H1 (cell line): ENCODE results near the gene SEL1L3. TPM values are rescaled to one million over a fixed set of nuclear protein-coding genes. Genes with fewer than 3 reads are reported as not detected.

Source experiments
- CTCF ChIA-PET: fragments of 300-600 bp; sonication (Branson Sonifier 250); formaldehyde crosslinking; loops from one replicate; lab custom pipeline; 2021; ENCODE audit not compliant: partially characterized antibody; lab: Charles Lee
- POLR2A ChIA-PET: fragments of 300-600 bp; sonication (Branson Sonifier 250); formaldehyde crosslinking; loops from one replicate; lab custom pipeline; 2021; ENCODE audit warnings: inconsistent platforms; ENCODE audit not compliant: partially characterized antibody; lab: Charles Lee
- DNase-seq, 2 experiments: peaks; one replicate each; pipeline versions ENCODE4 v3.0.0 to v3.0.0-alpha.2; 2010 to 2022; ENCODE audit warnings: low spot score in 2 of 2, low read depth in 1 of 2, mixed read lengths in 1 of 2
- FAIRE-seq: peaks from 2 replicates; lab custom pipeline; 2011; peaks lifted over from hg19 to GRCh38; lab: Jason Lieb, UNC
- H2AFZ ChIP-seq: 2 replicates; pipeline ENCODE4 v1.8.1; 2012; ENCODE audit warnings: low read length, inconsistent platforms
- H2AK5ac ChIP-seq: 2 replicates; pipeline ENCODE4 v1.6.1; 2013; ENCODE audit warnings: low read depth, low read length
- H2BK120ac ChIP-seq: replicated peaks from 2 replicates; pipeline ENCODE3; 2013; ENCODE audit warnings: low read depth, low read length, inconsistent platforms
- H2BK12ac ChIP-seq: 2 replicates; pipeline ENCODE4 v1.6.1; 2013; ENCODE audit warnings: low read depth, low read length
- H2BK15ac ChIP-seq: 2 replicates; pipeline ENCODE4 v1.6.1; 2013; ENCODE audit warnings: low read length
- H2BK20ac ChIP-seq: 2 replicates; pipeline ENCODE4 v1.6.1; 2013; ENCODE audit warnings: low read length
- H2BK5ac ChIP-seq: 2 replicates; pipeline ENCODE4 v1.6.1; 2013; ENCODE audit warnings: low read depth, low read length
- H3K14ac ChIP-seq: 2 replicates; pipeline ENCODE4 v1.6.1; 2013; ENCODE audit warnings: inconsistent platforms; ENCODE audit not compliant: insufficient read length
- H3K18ac ChIP-seq: 2 replicates; pipeline ENCODE4 v1.6.1; 2013; ENCODE audit warnings: low read length; ENCODE audit errors: extremely low read depth
- H3K23ac ChIP-seq: 2 replicates; pipeline ENCODE4 v1.6.1; 2013; ENCODE audit warnings: inconsistent platforms; ENCODE audit not compliant: insufficient read length
- H3K23me2 ChIP-seq: 2 replicates; pipeline ENCODE4 v1.6.1; 2013; ENCODE audit warnings: low read depth, low read length
- H3K27ac ChIP-seq: 2 replicates; pipeline ENCODE4 v1.6.1; 2011; ENCODE audit warnings: low read depth, low read length, inconsistent platforms
- H3K27me3 ChIP-seq, 4 experiments: replicated peaks in 1 of 4; 1 replicate in 1 of 4; 2 replicates in 3 of 4; pipeline versions ENCODE4 v1.6.1 to v1.8.1; 2011 to 2013; ENCODE audit warnings: low read length in 3 of 4, mild to moderate bottlenecking in 3 of 4, inconsistent platforms in 2 of 4, mixed read lengths in 2 of 4, moderate library complexity in 1 of 4; ENCODE audit not compliant: control insufficient read depth in 3 of 4, insufficient read depth in 3 of 4; ENCODE audit errors: extremely low read depth in 1 of 4
- H3K36me3 ChIP-seq, 4 experiments: 2 replicates each; pipeline versions ENCODE4 v1.6.1 to v1.8.1; 2011 to 2013; ENCODE audit warnings: mild to moderate bottlenecking in 4 of 4, low read length in 3 of 4, moderate library complexity in 2 of 4, control low read depth in 1 of 4, inconsistent platforms in 1 of 4; ENCODE audit not compliant: insufficient read depth in 4 of 4, control insufficient read depth in 2 of 4
- H3K4ac ChIP-seq: replicated peaks from 2 replicates; pipeline ENCODE3; 2013; ENCODE audit warnings: low read length, low read depth, mixed read lengths, inconsistent platforms; ENCODE audit not compliant: insufficient read length
- H3K4me1 ChIP-seq, 4 experiments: replicated peaks in 1 of 4; 1 replicate in 1 of 4; 2 replicates in 3 of 4; pipeline versions ENCODE4 v1.6.1 to v1.8.1; 2011 to 2013; ENCODE audit warnings: low read length in 3 of 4, inconsistent platforms in 2 of 4, mixed read lengths in 1 of 4; ENCODE audit not compliant: insufficient read depth in 4 of 4, control insufficient read depth in 3 of 4
- H3K4me2 ChIP-seq, 2 experiments: 2 replicates each; pipeline versions ENCODE4 v1.6.1 to v1.8.1; 2011 to 2013; ENCODE audit warnings: low read depth in 2 of 2, low read length in 2 of 2, control low read depth in 1 of 2, inconsistent platforms in 1 of 2, mild to moderate bottlenecking in 1 of 2; ENCODE audit not compliant: insufficient read depth in 1 of 2
- H3K4me3 ChIP-seq, 4 experiments: fragments of 200-600, 300-600 bp in 1 of 4; sonication (generic), shearing (Covaris generic), sonication (Bioruptor Twin) in 1 of 4; 2 replicates each; pipeline versions ENCODE4 v1.5.1 to v1.8.1; 2011 to 2016; ENCODE audit warnings: low read length in 4 of 4, low read depth in 3 of 4, control low read depth in 2 of 4, inconsistent platforms in 2 of 4, mild to moderate bottlenecking in 2 of 4, mixed read lengths in 1 of 4, moderate library complexity in 1 of 4; ENCODE audit not compliant: insufficient read depth in 2 of 4; ENCODE audit errors: extremely low read depth in 1 of 4
- H3K56ac ChIP-seq: replicated peaks from 2 replicates; pipeline ENCODE3; 2013; ENCODE audit warnings: low read depth, mild to moderate bottlenecking, mixed read lengths, low read length, inconsistent platforms; ENCODE audit not compliant: insufficient read length
- H3K79me1 ChIP-seq: 2 replicates; pipeline ENCODE4 v1.6.1; 2013; ENCODE audit warnings: low read depth, low read length, control low read depth
- H3K79me2 ChIP-seq, 2 experiments: 2 replicates each; pipeline versions ENCODE4 v1.6.1 to v1.8.1; 2012 to 2013; ENCODE audit warnings: low read length in 2 of 2, mild to moderate bottlenecking in 2 of 2, inconsistent platforms in 1 of 2; ENCODE audit not compliant: insufficient read depth in 2 of 2, control insufficient read depth in 1 of 2
- H3K9ac ChIP-seq, 4 experiments: replicated peaks in 1 of 4; 1 replicate in 1 of 4; 2 replicates in 3 of 4; pipeline versions ENCODE4 v1.6.1 to v1.8.1; 2011 to 2013; ENCODE audit warnings: low read depth in 3 of 4, low read length in 3 of 4, control low read depth in 2 of 4, mild to moderate bottlenecking in 2 of 4, moderate library complexity in 2 of 4, inconsistent platforms in 1 of 4; ENCODE audit errors: extremely low read depth in 1 of 4
- H3K9me3 ChIP-seq, 2 experiments: 2 replicates each; pipeline versions ENCODE4 v1.6.1 to v1.8.1; 2012 to 2013; ENCODE audit warnings: mild to moderate bottlenecking in 2 of 2, moderate library complexity in 2 of 2, control low read depth in 1 of 2, inconsistent platforms in 1 of 2, low read depth in 1 of 2, low read length in 1 of 2, mixed read lengths in 1 of 2; ENCODE audit not compliant: insufficient read depth in 2 of 2
- H4K20me1 ChIP-seq, 2 experiments: replicated peaks in 1 of 2; 2 replicates each; pipeline versions ENCODE3 to v1.8.1; 2011 to 2013; ENCODE audit warnings: inconsistent platforms in 2 of 2, low read length in 2 of 2, mild to moderate bottlenecking in 1 of 2; ENCODE audit not compliant: insufficient read depth in 2 of 2, control insufficient read depth in 1 of 2
- H4K5ac ChIP-seq: 2 replicates; pipeline ENCODE4 v1.6.1; 2013; ENCODE audit warnings: low read length, low read depth, mixed read lengths, inconsistent platforms; ENCODE audit not compliant: insufficient read length
- H4K8ac ChIP-seq: 2 replicates; pipeline ENCODE4 v1.8.0; 2013; ENCODE audit warnings: mild to moderate bottlenecking, moderate library complexity, low read length, inconsistent platforms; ENCODE audit not compliant: insufficient read depth; ENCODE audit errors: extremely low read depth
- H4K91ac ChIP-seq: replicated peaks from 2 replicates; pipeline ENCODE3; 2013; ENCODE audit warnings: low read length, mixed read lengths, inconsistent platforms; ENCODE audit not compliant: insufficient read length
- CHD2 ChIP-seq: IDR thresholded peaks from 2 replicates; pipeline ENCODE4 v1.6.1; 2012; ENCODE audit warnings: low read length, improper control_type of control experiment
- CTBP2 ChIP-seq: IDR thresholded peaks from 2 replicates; pipeline ENCODE4 v1.7.0; 2011; ENCODE audit warnings: borderline replicate concordance, mild to moderate bottlenecking, moderate library complexity, mixed read lengths, low read length; ENCODE audit not compliant: insufficient read depth, insufficient read length
- EP300 ChIP-seq, 2 experiments: IDR thresholded peaks; 1 replicate in 1 of 2; 2 replicates in 1 of 2; pipeline ENCODE4 v1.6.1; 2011 to 2012; ENCODE audit warnings: low read depth in 2 of 2, low read length in 2 of 2, mild to moderate bottlenecking in 2 of 2, borderline replicate concordance in 1 of 2, inconsistent platforms in 1 of 2, moderate library complexity in 1 of 2
- EZH2 ChIP-seq: fragments of 200-600 bp; sonication (generic); IDR thresholded peaks from 2 replicates; pipeline ENCODE4 v1.7.1; 2012; ENCODE audit warnings: low read depth, mild to moderate bottlenecking, moderate library complexity, low read length, inconsistent platforms; ENCODE audit not compliant: severe bottlenecking
- GABPA ChIP-seq: IDR thresholded peaks from 2 replicates; pipeline ENCODE4 v1.6.1; 2011; ENCODE audit warnings: mild to moderate bottlenecking, low read length, moderate library complexity, borderline replicate concordance; ENCODE audit not compliant: insufficient read depth
- JUND ChIP-seq: IDR thresholded peaks from 2 replicates; pipeline ENCODE4 v1.6.1; 2011; ENCODE audit warnings: mild to moderate bottlenecking, improper control_type of control experiment, low read length
- PHF8 ChIP-seq: fragments of 200-600 bp; sonication (generic); conservative IDR thresholded peaks from 2 replicates; pipeline ENCODE4 v1.7.1; 2012; ENCODE audit warnings: low read depth, mild to moderate bottlenecking, inconsistent platforms, low read length, moderate library complexity
- RNF2 ChIP-seq: fragments of 200-900, 300-1000 bp; sonication (generic); IDR thresholded peaks from 2 replicates; pipeline ENCODE4 v1.7.1; 2016; ENCODE audit warnings: borderline replicate concordance, low read depth, mild to moderate bottlenecking, antibody characterized with exemption, low read length; ENCODE audit not compliant: poor library complexity, severe bottlenecking; ENCODE audit errors: missing control alignments
- RXRA ChIP-seq: IDR thresholded peaks from 2 replicates; pipeline ENCODE4 v1.6.1; 2011; ENCODE audit warnings: low read depth, mild to moderate bottlenecking, low read length, moderate library complexity; ENCODE audit not compliant: insufficient read depth
- SAP30 ChIP-seq: fragments of 300-600 bp; sonication (generic); IDR thresholded peaks from 2 replicates; pipeline ENCODE4 v1.7.1; 2012; ENCODE audit warnings: low read length, moderate library complexity, mild to moderate bottlenecking, inconsistent platforms; ENCODE audit not compliant: insufficient read depth, insufficient replicate concordance
- SIN3A ChIP-seq, 2 experiments: IDR thresholded peaks in 1 of 2; conservative IDR thresholded peaks in 1 of 2; 2 replicates each; pipeline ENCODE4 v1.6.1; 2011 to 2012; ENCODE audit warnings: low read length in 2 of 2, improper control_type of control experiment in 1 of 2, low read depth in 1 of 2, mild to moderate bottlenecking in 1 of 2
- TAF7 ChIP-seq: optimal IDR thresholded peaks from 2 replicates; pipeline ENCODE3; 2011; ENCODE audit warnings: low read depth, mild to moderate bottlenecking, inconsistent platforms, low read length, moderate library complexity, borderline replicate concordance
- WGBS, 2 experiments: shearing (Covaris generic) in 1 of 2; methylation state at CpG; one replicate each; pipeline versions ENCODE4 v1.1.6 to v1.1.7; 2013 to 2015; ENCODE audit warnings: low lambda C conversion rate in 2 of 2, mixed read lengths in 2 of 2, inconsistent platforms in 1 of 2, low coverage in 1 of 2, missing lambda C conversion rate in 1 of 2; ENCODE audit not compliant: insufficient replicate concordance in 2 of 2, insufficient coverage in 1 of 2, insufficient read length in 1 of 2; ENCODE audit errors: extremely low coverage in 1 of 2, missing lambda C conversion rate in 1 of 2; 5-methylcytosine and 5-hydroxymethylcytosine counted together
- polyA plus RNA-seq, 7 experiments: library from polyadenylated mRNA; depleted of rRNA in 3 of 7; stranded (reverse) in 5 of 7; unstranded in 2 of 7; fragments of >200 nt in 5 of 7; fragments of 200-250 nt in 2 of 7; gene quantifications; 1 replicate in 5 of 7; 2 replicates in 1 of 7; 4 replicates in 1 of 7; pipeline versions ENCODE4 v1.2.1 to v1.2.3, GENCODE V29; 2011 to 2013; ENCODE audit warnings: missing spikeins in 2 of 7, mixed read lengths in 2 of 7
- total RNA-seq: library from RNA; stranded (reverse); fragmentation: NEBNext Ultra II Directional; extraction: Animal tissue kit (Norgen Biotek cat#: 25700); gene quantifications from 2 replicates; pipeline ENCODE4 v1.2.1, GENCODE V29; 2021

SEL1L3 gene
- total and polyA plus RNA-seq, 2 of the 8 experiments (the other 6 are each of a cell fraction or from before 2014, with no cell fraction given), result 18.2 to 54.0 TPM

DNA sequence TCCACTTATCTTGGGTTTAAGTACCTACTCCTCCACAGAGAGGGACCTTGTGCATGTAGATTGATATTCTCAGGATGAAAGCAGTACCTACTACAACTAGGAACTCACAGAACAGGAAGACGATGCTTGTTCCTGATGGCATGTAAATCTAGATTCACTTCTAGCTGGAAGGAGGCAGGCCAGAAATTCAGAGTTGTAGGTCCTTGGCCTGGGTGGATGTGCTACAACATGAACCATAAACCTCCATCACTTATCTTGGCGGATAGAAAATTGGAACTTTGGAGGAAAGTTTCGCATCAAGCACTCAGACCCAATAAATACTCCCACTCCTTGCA is 41.9 kb upstream of the SEL1L3 start:
- POLR2A ChIA-PET, result no interaction called here
- TF ChIP-seq RXRA, result no peak
- TF ChIP-seq PHF8, result no peak
- TF ChIP-seq EP300 (IDR thresholded peaks at IDR 0.05; ENCODE audit: borderline replicate concordance in 1 of 2, low read depth in 2 of 2, low read length in 2 of 2), result no peak
- TF ChIP-seq GABPA, result no peak
- no peak for TF ChIP-seq SIN3A (conservative IDR thresholded peaks at IDR 0.05 in 1 of 2, IDR thresholded peaks at IDR 0.05 in 1 of 2; ENCODE audit: low read depth in 1 of 2, low read length in 2 of 2)
- TF ChIP-seq EZH2, result no peak
- TF ChIP-seq CHD2, result no peak
- TF ChIP-seq SAP30, result no peak
- TF ChIP-seq RNF2, result no peak
- no peak for TF ChIP-seq TAF7
- no peak for TF ChIP-seq CTBP2
- no peak for TF ChIP-seq JUND

More for the DNA sequence above, 41.9 kb upstream of the SEL1L3 start:
- Histone ChIP-seq H4K91ac (no peak overlapping the region), H4K5ac (no peak overlapping the region), H3K79me1 (no peaks in the 10 kb centered on the region), H3K27me3 (peaks cover 0 to 2% (median 0%) of the 10 kb centered on the region in 4 experiments; a peak in 1 of 7 replicates), H3K56ac (no peak overlapping the region), H2BK15ac (no peak overlapping the region), H3K79me2 (no peaks in the 10 kb centered on the region), H2BK12ac (no peak overlapping the region), H2AK5ac (no peak overlapping the region), H3K4me1 (peaks cover 0 to 3% (median 0%) of the 10 kb centered on the region in 4 experiments; a peak in 1 of 7 replicates), H3K4me2 (no peak overlapping the region), H2BK20ac (no peak overlapping the region), H3K14ac (no peak overlapping the region), H3K9me3 (0 out of 4 replicates have a peak, but pooled peaks cover 0 to 4% of the 10 kb centered on the region in 2 experiments), H3K18ac (no peak overlapping the region), H4K8ac (no peak overlapping the region), H3K27ac (no peak overlapping the region), H2AFZ (no peak overlapping the region), H3K9ac (no peak overlapping the region), H2BK5ac (no peak overlapping the region), H3K23me2 (peaks cover 2% of the 10 kb centered on the region; the same call in 1 of the 2 replicates), H3K23ac (no peak overlapping the region), H3K4ac (no peak overlapping the region), H3K36me3 (no peaks in the 10 kb centered on the region), H3K4me3 (no peak overlapping the region), H4K20me1 (no peaks in the 10 kb centered on the region), H2BK120ac (no peak overlapping the region)
- FAIRE-seq (no peak), DNase-seq (no peak)
- CTCF ChIA-PET, result no interaction called here
- 94% methylated on average over 3 of the region's 3 CpGs; no CpG with 5 or more reads in 1 of the 2 experiments for WGBS, 2 experiments
